ENCODE data around the gene ZMYND8. TPM values are rescaled to one million over a fixed set of nuclear protein-coding genes. Genes with fewer than 3 reads are reported as not detected.

ZMYND8 gene
- total RNA-seq, 1 experiment from 2014 or later: 53.1 TPM

GRCh38 chr20:47160992-47161391 is 195.5 kb downstream of the ZMYND8 start:
- BruUV-seq (replicated peaks): no TSS peak
- TF ChIP-seq, protein P1, sequence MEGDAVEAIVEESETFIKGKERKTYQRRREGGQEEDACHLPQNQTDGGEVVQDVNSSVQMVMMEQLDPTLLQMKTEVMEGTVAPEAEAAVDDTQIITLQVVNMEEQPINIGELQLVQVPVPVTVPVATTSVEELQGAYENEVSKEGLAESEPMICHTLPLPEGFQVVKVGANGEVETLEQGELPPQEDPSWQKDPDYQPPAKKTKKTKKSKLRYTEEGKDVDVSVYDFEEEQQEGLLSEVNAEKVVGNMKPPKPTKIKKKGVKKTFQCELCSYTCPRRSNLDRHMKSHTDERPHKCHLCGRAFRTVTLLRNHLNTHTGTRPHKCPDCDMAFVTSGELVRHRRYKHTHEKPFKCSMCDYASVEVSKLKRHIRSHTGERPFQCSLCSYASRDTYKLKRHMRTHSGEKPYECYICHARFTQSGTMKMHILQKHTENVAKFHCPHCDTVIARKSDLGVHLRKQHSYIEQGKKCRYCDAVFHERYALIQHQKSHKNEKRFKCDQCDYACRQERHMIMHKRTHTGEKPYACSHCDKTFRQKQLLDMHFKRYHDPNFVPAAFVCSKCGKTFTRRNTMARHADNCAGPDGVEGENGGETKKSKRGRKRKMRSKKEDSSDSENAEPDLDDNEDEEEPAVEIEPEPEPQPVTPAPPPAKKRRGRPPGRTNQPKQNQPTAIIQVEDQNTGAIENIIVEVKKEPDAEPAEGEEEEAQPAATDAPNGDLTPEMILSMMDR (IDR thresholded peaks at IDR 0.05; ENCODE audit: unreplicated experiment): no peak
- intact Hi-C loops (cut with micrococcal nuclease; ENCODE audit: unreplicated experiment): no loop called here

DNA sequence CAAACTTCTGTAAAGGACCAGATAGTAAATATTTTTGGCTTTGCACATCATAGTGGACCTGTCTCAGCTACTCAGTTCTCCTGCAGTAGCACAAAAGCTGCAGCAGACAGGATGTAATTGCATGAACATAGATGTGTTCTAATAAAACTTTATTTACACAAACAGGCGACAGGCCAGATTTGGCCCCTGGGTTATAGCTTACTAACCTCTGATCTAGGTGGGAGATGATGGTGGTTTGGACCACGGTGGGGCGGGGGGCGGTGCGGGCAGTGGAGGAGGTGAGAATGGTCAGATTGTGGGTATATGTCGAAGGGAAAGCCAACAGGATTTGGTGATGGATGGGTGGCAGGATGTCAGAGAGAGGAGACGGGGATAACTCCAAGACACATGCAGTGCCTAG is 196.3 kb downstream of the ZMYND8 start:
- CTCF ChIA-PET: interaction anchor here (0.5 to 0.6 kb wide), 2 partner anchors 27 to 190 kb away, joined by 4 to 5 read pairs; no protein-coding TSS in a partner anchor
- TF ChIP-seq, protein P1 (IDR thresholded peaks at IDR 0.05; ENCODE audit: unreplicated experiment): no peak

More at GRCh38 chr20:47160992-47161391, 195.5 kb downstream of the ZMYND8 start:
- Mint-ChIP-seq H3K27me3 (ENCODE audit: unreplicated experiment) (peaks cover 11% of the 10 kb centered on the region), H3K4me1 (ENCODE audit: low read depth, unreplicated experiment) (no peaks in the 10 kb centered on the region), H3K4me3 (ENCODE audit: low read depth, unreplicated experiment) (no peak overlapping the region), H3K36me3 (ENCODE audit: insufficient read depth, unreplicated experiment) (no peaks in the 10 kb centered on the region), H3K9me3 (ENCODE audit: low read depth, unreplicated experiment) (no peaks in the 10 kb centered on the region), H3K27ac (ENCODE audit: unreplicated experiment) (no peak overlapping the region)
- DNase-seq: no peak
- CTCF ChIA-PET: interaction anchor here (0.6 kb wide), 1 partner anchor 392 kb away, joined by 5 read pairs; no protein-coding TSS in a partner anchor

More for the DNA sequence above, 196.3 kb downstream of the ZMYND8 start:
- Mint-ChIP-seq H3K27me3 (ENCODE audit: unreplicated experiment) (peaks cover 11% of the 10 kb centered on the region), H3K36me3 (ENCODE audit: insufficient read depth, unreplicated experiment) (no peaks in the 10 kb centered on the region), H3K9me3 (ENCODE audit: low read depth, unreplicated experiment) (no peaks in the 10 kb centered on the region), H3K4me1 (ENCODE audit: low read depth, unreplicated experiment) (no peaks in the 10 kb centered on the region), H3K27ac (ENCODE audit: unreplicated experiment) (no peak overlapping the region), H3K4me3 (ENCODE audit: low read depth, unreplicated experiment) (no peak overlapping the region)
- no peak for DNase-seq
- intact Hi-C loops (cut with micrococcal nuclease; ENCODE audit: unreplicated experiment): no loop called here
- no TSS peak for BruUV-seq (replicated peaks)

Small RNAs within 50 kb of the gene (microRNA-seq; reads per million reads assigned to microRNA genes)
- gene MIR3616: not detected

Other genes with a start within 250 kb of the ZMYND8 start
- 60.3 and 63.8 TPM in 2 replicates for gene NCOA3, start 145.2 kb upstream of the ZMYND8 start, total RNA-seq (2022)